GM12892 (cell line): ENCODE data around the gene ANXA2R.
"Not testable (repeated sequence)": the region's sequence is repeated elsewhere in the genome, so short reads cannot be mapped to it uniquely, and the experiment has no call there.

Source experiments
- POLR2A ChIP-seq: IDR thresholded peaks from 2 replicates; pipeline ENCODE4 v1.6.1; 2011; ENCODE audit warnings: low read depth, low read length, control low read depth
- POLR2AphosphoS5 ChIP-seq: IDR thresholded peaks from 2 replicates; pipeline ENCODE4 v1.6.1; 2011; ENCODE audit warnings: low read depth, low read length, control low read depth
- TAF1 ChIP-seq: IDR thresholded peaks from 2 replicates; pipeline ENCODE4 v1.6.1; 2011; ENCODE audit warnings: low read depth, mild to moderate bottlenecking, control low read depth, low read length, borderline replicate concordance

DNA sequence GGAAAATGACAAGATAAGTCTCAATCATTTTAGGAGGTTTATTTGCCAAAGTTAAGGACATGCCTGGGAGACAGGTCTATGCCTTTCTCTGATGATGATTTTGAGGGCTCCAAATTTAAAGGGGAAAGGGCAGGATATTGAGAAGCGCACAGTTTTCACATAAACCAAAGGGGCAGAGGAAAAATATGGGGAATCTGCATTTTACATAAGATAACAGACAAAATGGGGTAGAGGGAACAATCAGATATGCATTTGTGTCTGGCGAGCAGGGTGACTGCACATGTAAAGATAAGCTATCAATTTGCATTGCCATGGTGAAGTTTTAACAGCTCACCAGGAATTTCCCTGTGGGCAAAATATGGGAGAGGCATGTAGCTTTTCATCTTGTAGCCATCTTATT is 41.2 kb upstream of the ANXA2R start:
- not testable (repeated sequence) for TF ChIP-seq TAF1, POLR2AphosphoS5, POLR2A
